SW480 (cell line): Measurements from ENCODE around the gene ISLR.

Experiments used
- DNase-seq: peaks from one replicate; pipeline ENCODE4 v3.0.0-alpha.2; 2016; ENCODE audit warnings: low spot score

The ISLR gene

DNA sequence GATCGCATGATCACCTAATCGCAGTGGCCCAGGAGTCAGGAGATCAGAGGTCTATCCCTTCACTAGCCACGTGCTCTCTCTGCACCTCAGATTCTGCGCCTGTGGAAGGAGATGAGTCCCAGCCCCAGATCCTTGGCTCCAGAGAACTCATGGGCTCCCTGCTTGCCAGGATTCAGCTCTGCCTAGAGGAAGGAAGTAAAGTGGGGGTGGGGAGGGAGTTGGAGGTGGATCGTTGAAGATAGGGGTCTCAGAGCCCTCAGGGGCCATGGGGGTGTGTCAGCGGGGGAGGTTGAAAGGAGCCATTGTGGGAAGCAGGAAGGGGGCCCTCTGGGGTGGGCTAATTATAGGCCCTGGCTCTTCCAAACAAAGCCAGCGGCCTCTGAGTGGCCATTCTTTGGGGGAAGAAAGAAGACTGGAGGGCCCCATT, 40.4 kb downstream of the ISLR start:
- DNase-seq: no peak

DNA sequence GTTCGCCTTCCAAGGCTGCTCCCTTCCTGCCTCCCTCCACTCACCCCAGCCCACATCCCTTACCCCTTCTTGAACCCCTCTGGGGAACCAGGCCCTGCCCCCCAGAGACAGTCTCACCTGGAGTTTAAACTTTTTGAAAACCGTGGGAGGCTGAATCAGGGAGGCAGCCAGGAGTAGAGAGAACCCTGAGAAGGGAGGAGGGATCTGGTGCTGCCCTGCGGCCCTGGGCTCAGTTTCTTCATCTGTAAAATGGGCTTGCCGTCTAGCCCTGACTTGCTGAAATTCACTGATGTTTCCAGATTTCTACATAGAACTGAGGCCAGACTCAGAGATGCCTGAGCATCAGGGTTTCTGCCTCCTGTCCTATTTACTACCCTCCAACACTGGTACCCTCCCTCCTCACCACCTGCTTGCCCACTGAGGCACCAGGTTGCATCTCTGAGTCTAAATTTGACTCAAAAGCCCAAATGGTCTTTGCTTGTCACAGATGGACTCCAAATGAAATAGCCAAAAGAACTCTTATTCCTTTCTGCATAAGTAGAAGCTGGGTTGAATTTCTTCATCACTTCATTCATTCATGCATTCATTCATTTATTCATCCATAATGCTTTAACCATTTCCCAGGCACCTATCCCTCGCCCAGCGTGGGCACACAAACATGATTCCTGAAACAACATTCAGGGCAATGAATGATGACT, 41.0 kb downstream of the ISLR start:
- DNase-seq: no peak

DNA sequence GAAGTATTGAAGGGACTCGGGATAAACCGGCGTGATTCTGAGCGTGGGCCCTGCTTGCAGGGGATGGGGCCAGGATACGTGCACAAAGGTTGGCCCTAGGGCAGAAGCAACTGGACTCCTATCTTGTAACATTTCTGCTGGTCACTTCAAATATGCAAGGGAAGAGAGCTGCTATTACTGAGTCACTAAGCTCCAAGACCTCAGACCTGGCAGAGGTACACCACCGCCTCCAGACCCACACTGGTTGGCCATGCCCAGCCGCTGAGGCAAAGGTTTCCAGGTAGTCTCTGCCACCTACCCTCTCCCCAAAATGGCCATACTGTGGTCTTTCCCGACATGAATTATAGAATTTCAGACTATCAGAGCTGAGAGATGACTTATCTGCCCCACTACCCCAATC, 42.4 kb downstream of the ISLR start:
- no peak for DNase-seq

DNA sequence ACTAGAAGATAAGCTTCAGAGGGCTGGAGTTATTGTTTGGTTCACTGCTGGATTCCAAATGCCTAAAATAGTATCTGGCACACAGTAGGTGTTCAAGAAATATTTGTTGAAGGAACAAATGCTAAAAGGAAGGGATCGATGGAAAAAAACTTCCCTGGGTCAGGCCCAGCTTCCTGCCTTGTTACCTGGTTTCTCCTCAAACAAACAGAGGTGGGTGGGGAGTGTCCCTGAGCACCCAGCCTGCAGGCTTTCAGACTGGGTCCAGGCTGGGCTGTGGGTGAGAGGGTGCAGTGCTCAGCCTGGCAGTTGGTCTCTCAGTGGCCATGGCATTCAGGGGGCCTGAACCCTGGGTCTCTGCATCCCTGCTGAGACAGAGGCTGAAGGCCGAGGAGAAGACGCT, 43.4 kb downstream of the ISLR start:
- DNase-seq: no peak

DNA sequence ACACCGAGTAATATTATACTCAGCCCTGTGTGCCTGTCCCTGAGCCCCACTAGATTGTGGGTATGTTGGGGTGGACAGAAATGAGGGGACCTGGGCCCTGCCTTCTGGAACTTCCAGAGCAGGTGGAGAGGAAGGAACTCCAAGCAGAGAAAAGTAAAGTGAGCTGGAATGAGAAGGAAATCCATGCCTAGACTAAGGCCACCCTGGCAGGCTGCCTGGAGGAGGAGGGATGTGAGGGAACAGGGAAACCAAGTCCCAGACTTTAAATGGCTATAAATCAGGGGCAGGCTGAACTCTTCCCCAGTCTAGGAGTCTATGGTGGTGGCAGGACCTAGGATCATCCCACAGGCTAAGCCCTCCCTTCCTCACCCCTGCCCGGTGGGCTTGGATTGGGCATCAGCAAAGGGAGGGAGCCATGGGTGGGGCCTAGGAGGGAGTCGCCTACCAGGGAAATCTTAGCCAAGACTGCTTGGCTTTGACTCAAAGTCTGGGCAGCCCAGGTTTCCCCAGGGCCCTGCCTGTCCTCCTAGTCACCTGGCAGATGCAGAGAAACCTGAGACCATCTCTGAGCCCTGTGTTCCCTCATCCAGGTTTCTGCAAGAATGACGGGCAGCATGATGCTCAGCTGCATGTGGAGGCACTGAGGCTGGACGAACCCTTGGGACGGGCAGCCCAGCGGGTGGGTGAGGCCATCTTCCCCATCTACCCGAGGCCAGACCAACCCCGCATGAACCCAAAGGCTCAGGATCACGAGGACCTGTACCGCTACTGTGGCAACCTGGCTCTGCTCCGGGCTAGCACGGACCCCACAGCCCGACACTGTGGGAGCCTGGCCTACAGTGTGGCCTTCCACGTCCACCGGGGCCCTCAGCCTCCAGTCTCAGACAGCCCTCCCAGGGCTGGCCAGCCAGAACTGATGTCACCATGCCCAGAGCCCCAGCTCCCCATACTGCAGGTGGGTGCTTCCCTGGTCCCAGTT, 44.7 kb downstream of the ISLR start:
- DNase-seq: no peak

DNA sequence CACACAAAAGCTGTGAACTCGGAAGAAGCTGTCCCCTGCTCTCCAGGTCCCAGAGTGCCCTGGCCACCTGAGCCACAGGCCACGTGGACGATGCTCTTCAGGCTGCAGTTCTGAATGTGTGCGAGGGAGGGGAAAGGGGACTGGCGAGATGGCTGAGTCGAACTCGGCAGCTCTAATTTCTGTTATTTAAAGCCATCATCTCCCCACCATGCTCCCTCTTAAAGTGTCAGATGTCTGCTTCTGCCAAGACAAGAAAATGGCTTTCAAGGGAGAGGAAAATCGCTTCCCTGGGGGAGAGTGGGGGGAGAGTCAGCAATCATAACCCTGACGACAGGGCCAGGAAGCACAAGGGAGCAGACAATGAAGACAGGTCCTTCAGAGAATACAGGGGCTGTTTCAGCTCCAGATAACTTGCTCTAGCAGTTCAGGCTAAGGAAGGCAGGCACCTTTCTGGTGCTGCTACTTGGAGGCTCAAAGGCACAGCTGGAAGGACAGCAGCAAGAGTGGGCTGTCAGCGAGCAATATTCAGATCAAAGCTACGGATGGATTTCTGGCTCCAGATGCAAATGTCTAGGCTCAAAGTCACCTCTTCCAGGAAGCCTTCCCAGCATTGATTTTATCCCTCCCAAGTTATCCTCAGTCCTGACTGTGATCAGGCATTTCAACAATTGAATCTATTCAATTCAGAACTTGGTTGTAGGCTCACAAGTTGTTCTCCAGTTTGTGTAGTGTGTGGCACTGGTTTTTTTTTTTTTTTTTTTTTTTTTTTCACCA, 47.2 kb downstream of the ISLR start:
- DNase-seq: no peak

DNA sequence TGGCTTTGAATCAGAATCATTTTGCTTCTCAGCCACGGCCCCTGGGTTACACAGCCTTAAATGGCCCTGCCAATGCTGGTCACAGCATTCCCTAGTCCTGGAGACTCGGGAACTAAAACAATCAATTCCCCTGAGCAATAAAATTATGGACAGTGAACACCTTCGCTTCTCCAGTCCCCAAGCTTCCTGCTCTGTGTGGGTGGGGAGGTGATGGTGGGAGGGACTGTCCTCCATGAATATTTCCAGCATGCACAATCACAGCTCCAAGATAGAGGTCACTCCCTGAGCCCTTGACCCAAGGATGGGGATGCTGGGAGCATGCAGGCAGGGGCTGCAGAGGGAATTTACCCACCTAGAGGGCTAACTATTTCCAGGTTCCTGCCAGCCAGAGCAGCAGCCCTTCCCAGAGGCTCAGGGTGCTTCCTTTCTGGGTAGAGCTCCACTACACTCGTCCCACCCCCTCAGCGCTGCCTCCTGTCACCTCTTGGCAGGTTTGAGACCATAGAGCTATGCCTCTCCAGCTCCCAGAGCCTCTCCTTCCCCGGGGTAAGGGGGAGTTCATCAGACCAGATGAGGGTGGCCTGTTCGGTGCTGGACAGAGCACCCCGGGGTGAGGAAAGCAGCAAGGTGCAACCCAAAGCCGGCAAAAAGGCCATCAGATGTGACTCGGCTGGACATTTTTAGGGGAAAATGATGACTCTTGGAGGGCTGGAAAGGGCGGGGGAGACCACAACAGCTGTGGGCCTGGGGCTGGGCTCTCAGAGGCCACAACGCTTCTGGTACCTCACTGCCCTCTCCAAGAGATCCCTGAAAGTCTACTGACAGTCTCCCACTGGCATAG, 48.1 kb downstream of the ISLR start:
- DNase-seq: no peak

DNA sequence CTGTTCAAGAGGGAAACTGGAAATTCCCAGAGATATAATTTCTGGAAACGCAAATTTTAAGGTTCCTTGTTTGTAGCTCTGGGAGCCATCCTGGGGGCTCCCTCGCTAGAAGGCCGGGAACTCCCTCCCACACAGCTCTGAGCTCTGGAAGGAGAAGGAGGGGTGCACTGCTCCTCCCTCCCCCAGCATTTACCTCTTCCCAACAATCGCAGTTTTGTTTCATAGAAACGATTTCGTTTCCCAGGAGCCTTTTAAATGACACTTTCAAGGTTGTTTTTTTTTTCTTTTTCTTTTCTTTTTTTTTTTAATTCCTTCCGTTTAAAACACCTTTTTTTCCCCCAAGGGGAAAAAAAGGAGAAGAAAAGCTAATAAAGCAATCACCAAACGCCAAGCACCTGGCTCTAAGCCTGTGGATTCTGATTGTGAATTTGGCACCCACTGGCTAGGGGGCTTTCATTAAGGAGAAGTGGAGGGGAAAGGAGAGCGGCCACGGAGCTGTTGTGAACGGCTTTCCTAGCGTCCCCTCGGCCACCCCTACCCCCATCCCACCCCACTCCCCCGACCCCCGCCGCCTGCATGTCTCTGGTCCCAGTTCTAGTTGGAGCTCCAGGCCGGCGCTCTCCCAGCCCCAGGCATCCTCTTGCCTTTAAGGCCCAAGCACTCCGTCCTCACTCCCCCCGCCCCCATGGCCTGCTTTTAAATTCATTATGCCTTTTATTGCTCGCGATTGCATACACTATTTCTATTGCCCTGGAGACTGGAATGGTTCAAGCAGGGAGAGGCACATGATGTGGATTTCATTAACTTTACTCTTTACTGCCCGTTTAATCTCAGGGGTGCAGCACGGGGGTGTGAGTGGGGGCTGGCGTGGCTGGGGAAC, 49.0 kb downstream of the ISLR start:
- DNase-seq: no peak

DNA sequence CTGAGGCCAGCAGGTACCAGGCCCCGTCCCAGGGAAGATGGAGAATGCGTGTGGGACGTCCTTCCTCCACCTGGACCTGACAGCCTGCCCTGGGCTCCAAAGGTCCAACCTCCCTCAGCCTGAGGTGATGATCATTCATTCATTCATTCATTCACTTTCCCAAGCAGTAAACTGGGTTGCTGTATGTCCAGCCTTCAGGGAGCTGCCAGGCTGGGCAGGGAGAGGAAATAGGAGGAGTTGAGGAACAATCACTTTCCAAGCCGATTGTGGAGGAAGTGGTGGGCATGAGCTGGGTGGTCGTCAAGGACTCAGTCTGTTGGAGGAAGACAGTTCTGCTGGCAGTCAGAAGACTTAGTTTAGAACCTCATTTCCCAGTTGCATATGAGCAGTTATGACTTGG, 52.4 kb downstream of the ISLR start:
- no peak for DNase-seq
